Activated CD4-positive, alpha-beta memory T cell treated with anti-CD3 and anti-CD28 coated beads, Interleukin-2, amount 10 ng/mL, durations not matched to agents 7 days and 5 days (primary cell): ENCODE measurements around the gene CNTFR. TPM values are rescaled to one million over a fixed set of nuclear protein-coding genes. Genes with fewer than 3 reads are reported as not detected.

ENCODE experiments used
- CTCF ChIA-PET: fragments of 350-600 bp; sonication (Branson Sonifier 250); formaldehyde crosslinking; loops from one replicate; lab custom pipeline; 2021; ENCODE audit warnings: antibody characterized with exemption, inconsistent platforms; lab: Charles Lee
- POLR2A ChIA-PET: fragments of 350-600 bp; sonication (Branson Sonifier 250); formaldehyde crosslinking; loops from one replicate; lab custom pipeline; 2021; ENCODE audit warnings: antibody characterized with exemption; lab: Charles Lee
- DNase-seq: peaks from one replicate; pipeline ENCODE4 v3.0.0-alpha.2; 2020
- H3K27ac Mint-ChIP-seq: one replicate; pipeline ENCODE4 v1.8.0; 2021; ENCODE audit warnings: mild to moderate bottlenecking, mixed read lengths
- H3K27me3 Mint-ChIP-seq: one replicate; pipeline ENCODE4 v1.8.0; 2021; ENCODE audit warnings: mixed read lengths
- H3K36me3 Mint-ChIP-seq: one replicate; pipeline ENCODE4 v1.8.0; 2021; ENCODE audit warnings: low read depth, mixed read lengths
- H3K4me1 Mint-ChIP-seq: one replicate; pipeline ENCODE4 v1.8.0; 2021; ENCODE audit warnings: mixed read lengths
- H3K4me3 Mint-ChIP-seq: one replicate; pipeline ENCODE4 v1.8.0; 2021; ENCODE audit warnings: mild to moderate bottlenecking, mixed read lengths
- H3K9me3 Mint-ChIP-seq: one replicate; pipeline ENCODE4 v1.8.0; 2021; ENCODE audit warnings: mixed read lengths
- total RNA-seq, 2 experiments: library from RNA; stranded (reverse); gene quantifications; one replicate each; pipeline ENCODE4 v1.2.3, GENCODE V29; 2021

CNTFR gene
- total RNA-seq, 2 experiments from 2014 or later: not detected

DNA sequence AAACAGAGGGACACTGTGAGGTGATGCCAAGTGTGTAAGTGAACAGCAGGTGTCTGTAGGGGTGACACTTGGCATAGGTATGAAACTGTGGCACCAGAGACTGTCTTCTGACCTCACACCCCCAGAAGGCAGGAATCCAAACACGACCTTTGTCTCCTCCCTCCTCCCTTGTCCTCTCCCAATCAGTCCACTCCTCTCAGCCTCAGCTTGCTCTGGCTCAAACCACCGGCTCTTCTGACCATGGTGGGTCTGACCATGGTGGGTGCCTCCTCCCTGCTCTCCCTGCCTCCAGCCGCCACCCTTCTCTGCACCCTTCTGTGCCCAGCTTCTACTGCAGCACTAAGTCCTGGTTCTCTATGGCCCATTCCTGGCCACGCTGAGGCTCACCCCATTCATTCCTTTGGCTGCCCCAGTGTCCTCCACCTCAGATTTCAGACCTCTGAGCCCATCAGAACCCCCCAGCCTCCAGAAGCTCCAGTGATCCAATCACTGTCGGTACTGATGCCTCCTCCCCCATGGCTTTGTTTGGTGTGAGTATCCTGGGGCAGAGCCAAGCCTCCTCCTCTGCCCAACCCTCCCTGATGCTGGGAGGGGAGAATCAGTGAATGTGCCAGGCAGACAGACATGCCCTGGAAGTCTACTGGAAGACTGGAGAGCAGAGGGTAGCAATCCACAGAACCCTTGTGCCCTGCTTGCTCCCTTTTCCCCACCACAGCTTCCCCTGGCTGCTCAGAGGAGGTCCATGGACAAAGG lies 41.1 kb upstream of the CNTFR start:
- Mint-ChIP-seq H3K27me3 (peaks cover 50% of the 10 kb centered on the region), H3K9me3 (no peaks in the 10 kb centered on the region), H3K4me3 (no peak overlapping the region), H3K36me3 (peaks cover 10% of the 10 kb centered on the region), H3K4me1 (peaks cover 30% of the 10 kb centered on the region), H3K27ac (no peak overlapping the region)
- DNase-seq: no peak
- POLR2A ChIA-PET: interaction anchor here (1.0 to 3.8 kb wide), 3 partner anchors 10 to 16 kb away, joined by 4 to 17 read pairs (median 6); partner anchors contain the start of genes DCTN3 and GALT
- CTCF ChIA-PET: interaction anchor here (1.1 to 8.5 kb wide), 3 partner anchors 16 to 26 kb away, joined by 4 to 125 read pairs (median 8); partner anchors contain the start of genes GALT and RPP25L

- ChIA-PET POLR2A (interaction anchor here (1.4 to 3.8 kb wide), 3 partner anchors 8 to 17 kb away, joined by 3 to 17 read pairs (median 6); partner anchors contain the start of genes DCTN3, GALT and SIGMAR1), CTCF (interaction anchor here (1.4 to 3.4 kb wide), 3 partner anchors 10 to 17 kb away, joined by 4 to 8 read pairs (median 7); partner anchors contain the start of genes GALT and RPP25L)
- Mint-ChIP-seq H3K36me3 (peaks cover 5% of the 10 kb centered on the region), H3K4me3 (peak overlapping the region; percentile 58), H3K4me1 (peaks cover 19% of the 10 kb centered on the region), H3K27ac (no peak overlapping the region), H3K27me3 (peaks cover 55% of the 10 kb centered on the region), H3K9me3 (no peaks in the 10 kb centered on the region)
- no peak for DNase-seq
Measured at GRCh38 chr9:34629491-34629808, 39.9 kb upstream of the CNTFR start.

DNA sequence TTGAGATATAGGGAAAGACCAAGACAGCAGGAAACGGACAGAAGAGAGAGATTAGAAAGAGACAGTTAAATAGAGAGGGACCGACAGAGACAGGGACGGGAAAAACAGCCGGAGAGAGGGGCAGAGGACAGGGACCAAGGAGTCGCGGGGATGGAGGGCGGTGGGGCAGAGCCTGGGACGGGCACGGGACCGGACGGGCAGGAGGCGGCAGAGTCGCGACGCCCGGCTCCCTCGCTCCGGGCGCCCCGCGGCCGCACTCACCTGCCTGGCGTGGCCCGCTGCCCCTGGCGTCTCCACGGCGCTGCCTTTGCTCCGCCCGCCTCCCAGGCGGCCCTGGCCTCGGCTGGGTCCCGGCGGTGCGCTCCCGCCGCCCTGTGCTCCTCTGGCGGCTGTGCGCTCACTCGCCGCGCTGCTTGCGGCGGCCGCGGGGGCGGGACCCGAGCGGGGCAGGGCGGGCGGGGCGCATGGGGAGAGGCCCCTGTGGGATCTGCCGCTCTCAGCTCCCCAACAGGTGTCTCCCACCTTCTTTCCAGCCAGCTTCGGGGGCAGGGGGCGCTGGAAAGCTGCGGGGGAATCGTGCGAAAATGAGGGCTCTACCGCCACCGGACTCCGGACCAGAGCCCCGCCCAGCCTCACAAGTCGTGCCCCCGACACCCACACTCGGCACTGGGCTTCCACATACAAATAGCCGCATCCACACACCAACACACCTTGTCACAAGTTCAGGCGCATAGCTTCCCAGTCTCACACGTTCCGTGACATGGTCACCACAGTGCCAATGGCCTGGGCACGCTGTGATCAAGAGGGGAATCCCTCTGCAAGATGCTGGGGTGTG lies 39.3 kb upstream of the CNTFR start, which contains the start of gene ARID3C:
ARID3C (minus strand) TSS at position 411 of the 835 bp plus-strand sequence. CDS start 1,052 bp downstream, outside the sequence.
- peaks cover 5% of the 10 kb centered on the region for H3K36me3 Mint-ChIP-seq
- peak; percentile 45 for DNase-seq
- peaks cover 60% of the 10 kb centered on the region for H3K27me3 Mint-ChIP-seq
- no peaks in the 10 kb centered on the region for H3K9me3 Mint-ChIP-seq
- POLR2A ChIA-PET: interaction anchor here (1.4 to 3.8 kb wide), 3 partner anchors 8 to 18 kb away, joined by 3 to 17 read pairs (median 6); partner anchors contain the start of genes DCTN3, GALT and SIGMAR1
- H3K4me3 Mint-ChIP-seq: peak within 1 kb of the TSS; percentile 71
- H3K4me1 Mint-ChIP-seq: peaks cover 17% of the 10 kb centered on the region
- no peak within 1 kb of the TSS for H3K27ac Mint-ChIP-seq
- CTCF ChIA-PET: interaction anchor here (0.7 to 3.4 kb wide), 5 partner anchors 9 to 18 kb away, joined by 3 to 8 read pairs (median 4); partner anchors contain the start of genes GALT, RPP25L and SIGMAR1

DNA sequence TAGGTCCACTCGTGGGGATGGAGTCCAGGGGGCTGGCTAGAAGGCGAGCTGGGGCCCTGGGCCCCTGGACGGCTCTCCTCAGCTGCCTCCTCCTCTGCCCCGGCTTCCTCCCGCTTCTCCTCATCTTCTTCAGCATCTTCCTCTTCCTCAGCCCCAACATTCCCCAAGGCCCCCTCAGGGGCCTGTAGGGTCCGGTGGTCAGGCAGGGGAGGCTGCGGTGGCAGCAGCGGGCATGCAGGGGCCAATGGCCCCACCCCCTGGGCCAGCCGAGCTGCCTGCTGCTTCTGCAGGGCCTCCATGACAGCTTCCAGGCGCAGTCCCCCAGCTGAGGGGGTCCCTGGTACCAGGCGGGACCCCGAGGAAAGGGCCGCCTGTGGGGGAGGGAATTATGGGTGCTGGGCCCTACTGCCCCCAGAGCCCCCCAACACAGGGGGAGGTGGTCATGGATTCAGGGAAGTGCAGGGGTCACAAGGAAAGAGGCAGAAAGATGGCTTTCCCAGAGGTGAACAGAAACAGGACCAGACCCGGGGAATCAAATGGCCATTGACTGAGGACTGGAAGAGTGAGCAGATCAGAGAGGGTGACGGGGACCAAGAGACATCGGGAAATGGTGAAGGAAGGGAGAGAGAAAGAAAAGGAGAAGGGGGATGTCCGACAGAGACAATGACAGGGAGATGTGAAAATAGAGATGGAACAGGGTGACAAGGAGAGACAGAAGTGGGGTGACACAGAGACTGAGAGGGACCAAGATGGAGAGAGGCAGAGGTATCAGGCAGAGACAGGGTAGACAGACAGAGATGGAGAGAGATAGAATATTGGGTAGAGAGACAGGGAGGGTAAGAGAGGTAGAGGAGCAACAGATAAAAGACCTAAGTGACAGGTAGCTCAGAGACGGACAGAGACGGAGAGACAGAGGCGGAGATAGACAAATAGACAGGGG lies 38.5 kb upstream of the CNTFR start:
- peak overlapping the region; percentile 71 for H3K4me3 Mint-ChIP-seq
- H3K27ac Mint-ChIP-seq: no peak overlapping the region
- DNase-seq: no peak
- peaks cover 20% of the 10 kb centered on the region for H3K4me1 Mint-ChIP-seq
- H3K36me3 Mint-ChIP-seq: peaks cover 5% of the 10 kb centered on the region
- ChIA-PET CTCF (interaction anchor here (0.7 to 1.7 kb wide), 4 partner anchors 8 to 19 kb away, joined by 3 to 7 read pairs (median 4); partner anchors contain the start of genes RPP25L and SIGMAR1), POLR2A (interaction anchor here (1.4 to 3.8 kb wide), 2 partner anchors 8 to 19 kb away, joined by 3 to 17 read pairs; partner anchors contain the start of genes DCTN3 and GALT)
- H3K9me3 Mint-ChIP-seq: no peaks in the 10 kb centered on the region
- peaks cover 65% of the 10 kb centered on the region for H3K27me3 Mint-ChIP-seq

DNA sequence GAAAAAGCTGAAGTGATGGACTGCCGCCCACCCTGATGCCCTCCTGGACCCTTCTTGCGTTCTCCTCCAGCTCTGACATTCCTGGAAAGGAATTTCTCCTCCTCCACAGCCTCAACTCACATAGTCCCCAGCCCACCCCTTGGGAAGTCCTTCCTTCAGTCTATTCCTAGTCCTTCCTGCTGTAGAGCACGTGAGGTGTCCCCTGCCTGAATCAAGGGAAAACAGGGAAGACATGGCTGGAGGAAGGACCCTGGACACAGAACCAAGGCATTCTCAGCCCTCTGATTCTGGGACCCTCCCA lies 35.6 kb upstream of the CNTFR start:
- DNase-seq: no peak
- Mint-ChIP-seq H3K27me3 (peaks cover 71% of the 10 kb centered on the region), H3K9me3 (no peaks in the 10 kb centered on the region), H3K4me1 (peaks cover 29% of the 10 kb centered on the region), H3K4me3 (no peak overlapping the region), H3K36me3 (peaks cover 9% of the 10 kb centered on the region), H3K27ac (no peak overlapping the region)
- ChIA-PET POLR2A (interaction anchor here (0.8 to 2.1 kb wide), 3 partner anchors 9 to 13 kb away, joined by 4 to 15 read pairs (median 8); partner anchors contain the start of gene SIGMAR1), CTCF (interaction anchor here (1.4 to 2.1 kb wide), 3 partner anchors 10 to 21 kb away, joined by 7 to 18 read pairs (median 7); partner anchors contain the start of gene GALT)

GRCh38 chr9:34624475-34625185 lies 35.1 kb upstream of the CNTFR start:
- ChIA-PET CTCF (interaction anchor here (1.6 to 2.1 kb wide), 2 partner anchors 10 to 14 kb away, joined by 7 to 18 read pairs; no protein-coding TSS in a partner anchor), POLR2A (interaction anchor here (0.8 to 2.1 kb wide), 3 partner anchors 9 to 13 kb away, joined by 4 to 15 read pairs (median 8); partner anchors contain the start of gene SIGMAR1)
- Mint-ChIP-seq H3K4me3 (no peak overlapping the region), H3K36me3 (peaks cover 9% of the 10 kb centered on the region), H3K4me1 (peaks cover 32% of the 10 kb centered on the region), H3K27ac (no peak overlapping the region), H3K27me3 (peaks cover 66% of the 10 kb centered on the region), H3K9me3 (no peaks in the 10 kb centered on the region)
- DNase-seq: no peak

GRCh38 chr9:34623374-34624235 lies 34.1 kb upstream of the CNTFR start:
- Mint-ChIP-seq H3K27me3 (peaks cover 59% of the 10 kb centered on the region), H3K4me3 (no peak overlapping the region), H3K9me3 (no peaks in the 10 kb centered on the region), H3K4me1 (peaks cover 37% of the 10 kb centered on the region), H3K27ac (no peak overlapping the region), H3K36me3 (peaks cover 9% of the 10 kb centered on the region)
- ChIA-PET POLR2A (interaction anchor here (1.3 to 4.9 kb wide), 2 partner anchors 12 to 13 kb away, joined by 3 to 96 read pairs; partner anchors contain the start of gene SIGMAR1), CTCF (interaction anchor here (5.0 kb wide), 1 partner anchor 13 kb away, joined by 77 read pairs; the partner anchor contains the start of gene SIGMAR1)
- no peak for DNase-seq

DNA sequence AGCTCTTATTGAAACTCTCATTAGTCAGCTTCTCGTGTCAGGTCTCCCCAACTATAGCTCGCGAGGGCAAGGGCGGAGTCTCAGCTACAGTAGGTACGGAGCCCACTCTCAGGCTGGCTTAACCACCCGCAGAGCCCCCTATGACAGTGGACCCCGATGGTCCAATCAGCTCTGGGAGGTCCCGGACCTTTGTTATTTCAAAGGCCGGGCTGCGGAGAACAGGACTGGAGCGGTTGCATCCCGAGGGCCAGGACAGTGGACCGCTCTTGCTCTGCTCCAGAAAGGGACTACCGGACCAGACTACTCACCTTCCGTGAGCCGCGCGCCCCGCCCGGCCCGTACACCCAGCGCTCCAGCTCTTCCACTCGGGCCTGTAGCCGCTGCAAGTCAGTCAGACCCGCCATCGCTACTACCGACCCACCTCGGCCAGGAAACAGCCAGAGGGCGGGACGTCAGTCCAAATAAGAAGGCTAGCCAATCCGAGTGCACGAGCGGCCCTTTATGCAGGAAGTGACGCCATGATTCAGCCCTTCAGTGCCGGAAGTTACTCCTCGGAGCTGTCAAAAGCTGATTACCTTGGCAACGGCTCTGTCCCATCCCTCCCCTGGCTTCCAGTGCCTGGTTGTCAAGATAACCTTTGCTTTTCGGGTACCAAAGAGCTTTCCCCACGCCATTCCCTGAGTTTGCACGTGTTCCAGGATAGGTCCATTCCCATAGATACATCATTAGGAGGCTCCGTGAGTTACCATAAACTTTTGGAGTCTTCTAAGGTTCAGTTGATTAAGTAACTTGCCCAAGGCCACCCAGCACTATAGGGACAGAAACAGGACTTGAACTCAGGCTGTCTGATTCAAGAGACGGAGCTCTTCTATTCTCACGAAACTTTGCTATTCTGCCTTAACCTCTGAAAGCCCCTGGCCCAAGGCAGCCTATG lies 30.8 kb upstream of the CNTFR start, which contains the start of gene DCTN3:
DCTN3 (minus strand) TSS at position 435 of the 934 bp plus-strand sequence; CDS start at position 404, 31 bp downstream.
- H3K27me3 Mint-ChIP-seq: peaks cover 28% of the 10 kb centered on the region
- peaks cover 22% of the 10 kb centered on the region for H3K36me3 Mint-ChIP-seq
- CTCF ChIA-PET: interaction anchor here (0.6 to 5.0 kb wide), 12 partner anchors 8 to 85 kb away, joined by 3 to 77 read pairs (median 4); partner anchors contain the start of genes ARID3C, GALT, RPP25L and SIGMAR1
- POLR2A ChIA-PET: interaction anchor here (0.6 to 4.9 kb wide), 13 partner anchors 9 to 243 kb away, joined by 3 to 96 read pairs (median 3); partner anchors contain the start of genes ARID3C, DNAI1, FAM219A and GALT
- H3K27ac Mint-ChIP-seq: peak within 1 kb of the TSS; percentile 75
- H3K4me3 Mint-ChIP-seq: peak within 1 kb of the TSS; percentile 86
- peaks cover 33% of the 10 kb centered on the region for H3K4me1 Mint-ChIP-seq
- DNase-seq: peak; percentile 94
- no peaks in the 10 kb centered on the region for H3K9me3 Mint-ChIP-seq

DNA sequence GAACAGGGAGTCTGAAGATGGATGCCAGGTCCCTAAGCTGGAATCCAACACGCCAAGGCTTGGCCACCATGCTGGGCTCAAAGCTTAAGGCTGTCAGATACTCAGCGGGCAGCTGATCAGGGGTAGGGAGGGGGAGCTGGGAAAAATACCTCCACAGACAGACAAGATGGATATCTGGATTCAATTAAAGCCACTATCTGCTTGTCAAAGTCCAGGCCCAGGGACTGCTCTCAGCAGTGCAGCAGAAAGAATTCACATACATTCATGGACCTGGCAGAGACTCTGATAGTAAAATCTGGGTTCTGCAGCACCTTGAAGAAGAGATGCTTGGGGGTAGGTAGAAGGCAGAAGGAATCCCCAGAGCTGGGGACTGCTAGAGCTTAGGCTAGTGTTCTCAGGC lies 25.6 kb upstream of the CNTFR start:
- peaks cover 36% of the 10 kb centered on the region for H3K36me3 Mint-ChIP-seq
- CTCF ChIA-PET: interaction anchor here (1.3 to 8.4 kb wide), 4 partner anchors 11 to 88 kb away, joined by 4 to 125 read pairs (median 18); partner anchors contain the start of genes GALT and SIGMAR1
- POLR2A ChIA-PET: interaction anchor here (1.2 to 3.4 kb wide), 2 partner anchors 16 to 22 kb away, joined by 6 to 20 read pairs; partner anchors contain the start of gene SIGMAR1
- no peak overlapping the region for H3K27ac Mint-ChIP-seq
- no peaks in the 10 kb centered on the region for H3K9me3 Mint-ChIP-seq
- H3K27me3 Mint-ChIP-seq: no peaks in the 10 kb centered on the region
- peaks cover 35% of the 10 kb centered on the region for H3K4me1 Mint-ChIP-seq
- no peak overlapping the region for H3K4me3 Mint-ChIP-seq
- no peak for DNase-seq
